ENCODE data around the gene SMARCD2. TPM values are rescaled to one million over a fixed set of nuclear protein-coding genes. Genes with fewer than 3 reads are reported as not detected.
"Not testable (repeated sequence)": the region's sequence is repeated elsewhere in the genome, so short reads cannot be mapped to it uniquely, and the experiment has no call there.

SMARCD2 gene
- total RNA-seq, 1 donor from 2014 or later, result 21.0 TPM

DNA sequence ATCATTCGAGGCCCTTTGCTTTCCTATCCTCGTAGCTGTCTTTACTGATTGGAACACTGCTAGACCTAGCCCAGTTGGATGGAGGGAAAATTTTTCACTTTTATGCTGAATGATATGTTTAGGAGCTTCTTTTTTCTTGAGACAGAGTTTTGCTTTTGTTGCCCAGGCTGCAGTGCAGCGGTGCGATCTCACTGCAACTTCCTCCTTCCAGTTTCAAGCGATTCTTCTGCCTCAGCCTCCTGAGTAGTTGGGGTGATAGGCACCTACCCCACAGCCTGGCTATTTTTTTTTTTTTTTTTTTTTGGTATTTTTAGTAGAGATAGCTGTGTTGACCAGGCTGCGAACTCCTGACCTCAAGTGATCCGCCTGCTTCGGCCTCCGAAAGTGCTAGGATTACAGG, 32.5 kb downstream of the SMARCD2 start:
- no peak overlapping the region for H3K27ac ChIP-seq (replicated peaks)
- no peaks in the 10 kb centered on the region for H3K27me3 ChIP-seq (ENCODE audit: low read depth)
- intact Hi-C loops (cut with micrococcal nuclease), result no loop called here

DNA sequence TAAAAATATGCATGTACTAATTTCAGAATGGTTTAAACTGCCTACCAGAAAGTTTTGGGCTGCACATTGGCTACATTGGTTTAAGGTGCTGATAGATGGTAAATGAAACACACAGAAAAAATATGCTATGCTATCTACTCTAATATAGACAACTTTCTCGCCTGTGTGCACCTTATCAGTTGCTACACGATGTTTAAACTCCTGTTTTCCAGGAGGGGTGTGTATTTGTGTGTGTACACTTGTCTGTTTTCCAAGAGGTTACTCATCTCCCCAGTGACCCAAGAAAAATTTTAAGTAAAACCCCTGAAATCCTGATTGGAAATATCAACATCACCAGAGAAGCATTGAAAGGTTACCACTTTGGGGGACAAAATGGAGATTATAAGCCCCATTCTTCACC, 36.9 kb downstream of the SMARCD2 start:
- Histone ChIP-seq H3K36me3 (peaks cover 100% of the 10 kb centered on the region), H3K4me3 (no peak overlapping the region), H3K4me1 (no peaks in the 10 kb centered on the region), H3K9me3 (replicated peaks) (no peaks in the 10 kb centered on the region), H3K27me3 (ENCODE audit: low read depth) (no peaks in the 10 kb centered on the region), H3K27ac (replicated peaks) (no peak overlapping the region)
- intact Hi-C loops (cut with micrococcal nuclease), result no loop called here
- DNase-seq, result no peak
- TF ChIP-seq, protein P1, sequence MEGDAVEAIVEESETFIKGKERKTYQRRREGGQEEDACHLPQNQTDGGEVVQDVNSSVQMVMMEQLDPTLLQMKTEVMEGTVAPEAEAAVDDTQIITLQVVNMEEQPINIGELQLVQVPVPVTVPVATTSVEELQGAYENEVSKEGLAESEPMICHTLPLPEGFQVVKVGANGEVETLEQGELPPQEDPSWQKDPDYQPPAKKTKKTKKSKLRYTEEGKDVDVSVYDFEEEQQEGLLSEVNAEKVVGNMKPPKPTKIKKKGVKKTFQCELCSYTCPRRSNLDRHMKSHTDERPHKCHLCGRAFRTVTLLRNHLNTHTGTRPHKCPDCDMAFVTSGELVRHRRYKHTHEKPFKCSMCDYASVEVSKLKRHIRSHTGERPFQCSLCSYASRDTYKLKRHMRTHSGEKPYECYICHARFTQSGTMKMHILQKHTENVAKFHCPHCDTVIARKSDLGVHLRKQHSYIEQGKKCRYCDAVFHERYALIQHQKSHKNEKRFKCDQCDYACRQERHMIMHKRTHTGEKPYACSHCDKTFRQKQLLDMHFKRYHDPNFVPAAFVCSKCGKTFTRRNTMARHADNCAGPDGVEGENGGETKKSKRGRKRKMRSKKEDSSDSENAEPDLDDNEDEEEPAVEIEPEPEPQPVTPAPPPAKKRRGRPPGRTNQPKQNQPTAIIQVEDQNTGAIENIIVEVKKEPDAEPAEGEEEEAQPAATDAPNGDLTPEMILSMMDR (IDR thresholded peaks at IDR 0.05; ENCODE audit: borderline replicate concordance), result no peak

More for the DNA sequence above, 32.5 kb downstream of the SMARCD2 start:
- Histone ChIP-seq H3K36me3 (peaks cover 100% of the 10 kb centered on the region), H3K4me1 (no peaks in the 10 kb centered on the region), H3K4me3 (no peak overlapping the region), H3K9me3 (replicated peaks) (no peaks in the 10 kb centered on the region)
- DNase-seq, result no peak
- TF ChIP-seq, protein P1 (IDR thresholded peaks at IDR 0.05; ENCODE audit: borderline replicate concordance), result no peak

DNA sequence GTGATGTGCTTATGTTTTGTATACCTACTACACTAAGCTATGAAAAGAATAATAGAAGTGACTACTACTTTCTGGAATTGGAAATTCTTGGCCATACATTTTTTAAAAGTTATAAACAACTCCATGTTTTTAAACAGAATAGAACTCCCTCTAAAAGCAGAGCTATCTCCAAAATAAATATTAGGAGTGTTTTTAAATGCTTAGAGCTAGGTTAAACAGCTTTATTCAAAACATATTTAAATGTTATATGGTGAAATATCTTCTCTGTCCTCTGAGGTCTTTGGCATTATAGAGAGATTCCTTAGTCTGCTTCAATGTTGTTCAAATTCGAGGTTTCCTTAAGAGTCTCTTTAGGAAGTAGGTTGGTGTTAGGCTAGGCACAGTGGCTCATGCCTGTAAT, 38.2 kb downstream of the SMARCD2 start:
- intact Hi-C loops (cut with micrococcal nuclease), result no loop called here
- Histone ChIP-seq H3K4me3 (no peak overlapping the region), H3K9me3 (replicated peaks) (no peaks in the 10 kb centered on the region), H3K27ac (replicated peaks) (no peak overlapping the region), H3K4me1 (no peaks in the 10 kb centered on the region), H3K36me3 (peaks cover 100% of the 10 kb centered on the region), H3K27me3 (ENCODE audit: low read depth) (no peaks in the 10 kb centered on the region)
- DNase-seq, result no peak
- TF ChIP-seq, protein P1 (IDR thresholded peaks at IDR 0.05; ENCODE audit: borderline replicate concordance), result no peak

DNA sequence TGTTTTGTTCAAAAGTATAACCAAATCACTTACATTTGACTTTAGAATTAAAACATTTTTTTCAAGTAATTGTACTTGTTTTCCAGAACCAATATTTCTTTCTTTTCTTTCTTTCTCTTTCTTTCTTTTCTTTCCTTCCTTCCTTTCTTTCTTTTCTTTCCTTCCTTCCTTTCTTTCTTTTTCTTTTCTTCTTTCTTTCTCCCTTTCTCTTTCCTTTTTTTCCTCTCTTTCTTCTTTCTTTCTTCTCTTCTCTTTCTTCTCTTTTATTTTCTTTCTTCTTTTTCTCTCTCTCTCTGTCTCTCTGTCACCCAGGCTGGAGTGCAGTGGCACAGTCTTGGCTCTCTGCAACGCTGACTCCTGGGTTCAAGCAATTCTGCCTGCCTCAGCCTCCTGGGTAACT, 41.7 kb downstream of the SMARCD2 start:
- Histone ChIP-seq H3K4me3 (no peak overlapping the region), H3K27me3 (ENCODE audit: low read depth) (no peaks in the 10 kb centered on the region), H3K36me3 (peaks cover 100% of the 10 kb centered on the region), H3K4me1 (no peaks in the 10 kb centered on the region), H3K27ac (replicated peaks) (no peak overlapping the region), H3K9me3 (replicated peaks) (no peaks in the 10 kb centered on the region)
- intact Hi-C loops (cut with micrococcal nuclease), result no loop called here
- DNase-seq, result no peak
- TF ChIP-seq, protein P1 (IDR thresholded peaks at IDR 0.05; ENCODE audit: borderline replicate concordance), result no peak

DNA sequence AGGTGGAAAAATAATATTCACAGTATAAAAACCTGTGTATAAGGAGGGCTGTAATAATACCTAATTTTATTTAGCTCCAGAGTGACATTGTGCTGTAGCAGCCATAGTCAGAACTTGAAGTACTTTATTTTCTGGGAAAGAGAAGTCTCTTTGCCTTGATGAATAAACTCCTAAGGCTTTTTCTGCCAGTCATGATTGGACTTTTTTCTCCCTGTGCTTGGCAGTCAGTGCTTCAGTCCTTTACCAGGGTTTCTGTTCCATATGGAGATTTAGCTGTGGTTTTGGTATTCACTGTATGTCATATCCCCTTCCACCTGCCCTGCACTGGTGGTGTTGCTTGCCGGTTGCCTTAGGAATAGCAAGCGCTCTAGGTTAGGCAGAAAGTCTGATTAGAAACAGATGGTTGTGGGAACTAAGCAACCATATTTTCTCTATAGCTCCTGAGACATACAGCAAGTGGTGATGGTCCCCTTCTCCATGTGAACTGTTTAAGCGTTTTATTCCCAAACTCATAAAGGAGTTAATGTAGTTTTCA, 43.8 kb downstream of the SMARCD2 start:
- H3K36me3 ChIP-seq, result peaks cover 100% of the 10 kb centered on the region
- H3K27me3 ChIP-seq (ENCODE audit: low read depth), result no peaks in the 10 kb centered on the region
- H3K4me1 ChIP-seq, result no peaks in the 10 kb centered on the region
- TF ChIP-seq, protein P1 (IDR thresholded peaks at IDR 0.05; ENCODE audit: borderline replicate concordance), result no peak
- no peaks in the 10 kb centered on the region for H3K9me3 ChIP-seq (replicated peaks)
- no peak for DNase-seq
- intact Hi-C loops (cut with micrococcal nuclease), result no loop called here
- H3K4me3 ChIP-seq, result no peak overlapping the region
- H3K27ac ChIP-seq (replicated peaks), result no peak overlapping the region

DNA sequence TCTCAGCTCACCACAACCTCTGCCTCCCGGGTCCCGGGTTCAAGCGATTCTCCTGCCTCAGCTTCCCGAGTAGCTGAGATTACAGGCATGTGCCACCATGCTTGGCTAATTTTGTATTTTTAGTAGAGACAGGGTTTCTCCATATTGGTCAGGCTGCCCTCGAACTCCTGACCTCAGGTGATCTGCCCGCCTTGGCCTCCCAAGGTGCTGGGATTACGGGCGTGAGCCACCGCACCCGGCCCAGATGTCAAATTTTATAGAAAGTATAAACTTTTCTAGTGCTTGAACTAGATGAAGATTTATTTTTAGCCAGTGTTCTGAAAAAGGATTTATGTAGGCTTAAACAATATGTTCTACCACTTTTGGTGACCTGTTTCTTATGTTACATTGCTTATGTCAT, 46.1 kb downstream of the SMARCD2 start:
- intact Hi-C loops (cut with micrococcal nuclease), result not testable (repeated sequence)
- peaks cover 100% of the 10 kb centered on the region for H3K36me3 ChIP-seq

More for the DNA sequence above, 46.1 kb downstream of the SMARCD2 start:
- H3K4me3 ChIP-seq; H3K27ac ChIP-seq (replicated peaks); H3K9me3 ChIP-seq (replicated peaks); H3K4me1 ChIP-seq; DNase-seq; H3K27me3 ChIP-seq (ENCODE audit: low read depth): not testable (repeated sequence)
